Measurements from ENCODE around the gene PHACTR2.

GRCh38 chr6:143742070-143742954 lies 64.5 kb downstream of the PHACTR2 start:
- TF ChIP-seq CTCF (IDR thresholded peaks at IDR 0.05), result no peak
- no peak for TF ChIP-seq POLR2A (IDR thresholded peaks at IDR 0.05)
